K562 (cell line): ENCODE data around the gene CCDC77. TPM values are rescaled to one million over a fixed set of nuclear protein-coding genes. Genes with fewer than 3 reads are reported as not detected.
A peak's percentile ranks its signal among the peaks of the same experiment; 100 is the strongest.

Experiments
- ARNT ChIP-seq, 2 experiments: fragments of 450-650 bp; IDR thresholded peaks; 2 replicates each; pipeline ENCODE4 v1.6.1; 2016; ENCODE audit warnings: mild to moderate bottlenecking in 1 of 2
- ELF4 ChIP-seq: fragments of 450-650 bp; formaldehyde crosslinking; IDR thresholded peaks from 2 replicates; pipeline ENCODE4 v1.4.0; 2022; ENCODE audit warnings: missing genetic modification characterization
- FOXP1 ChIP-seq: sonication (generic); formaldehyde crosslinking; IDR thresholded peaks from 2 replicates; pipeline ENCODE4 v1.8.0; 2022; ENCODE audit warnings: mild to moderate bottlenecking, missing genetic modification reagents
- KAT8 ChIP-seq: fragments of 450-650 bp; IDR thresholded peaks from 2 replicates; pipeline ENCODE4 v1.6.1; 2016; ENCODE audit warnings: low read depth, mild to moderate bottlenecking
- MBD2 ChIP-seq: sonication (generic); IDR thresholded peaks from 2 replicates; pipeline ENCODE4 v1.6.1; 2016; ENCODE audit warnings: low read depth, borderline replicate concordance
- MXI1 ChIP-seq: IDR thresholded peaks from 2 replicates; pipeline ENCODE4 v1.6.1; 2011; ENCODE audit warnings: low read depth, mild to moderate bottlenecking, improper control_type of control experiment, low read length
- MYNN ChIP-seq, 2 experiments: sonication (generic); formaldehyde crosslinking in 1 of 2; IDR thresholded peaks; 2 replicates each; pipeline versions ENCODE4 v1.5.0 to v1.6.1; 2016 to 2020; ENCODE audit warnings: antibody characterized with exemption in 1 of 2, missing genetic modification reagents in 1 of 2
- PHTF2 ChIP-seq: fragments of 250-450 bp; sonication (Bioruptor Pico); IDR thresholded peaks from 2 replicates; pipeline ENCODE4 v1.5.0; 2021; ENCODE audit warnings: mild to moderate bottlenecking
- POLR2G ChIP-seq: fragments of 200-400 bp; formaldehyde crosslinking; IDR thresholded peaks from 2 replicates; pipeline ENCODE4 v1.6.1; 2017; ENCODE audit warnings: low read depth, mild to moderate bottlenecking, antibody characterized with exemption, low read length, moderate library complexity
- ZNF224 ChIP-seq: sonication (generic); formaldehyde crosslinking; IDR thresholded peaks from 2 replicates; pipeline ENCODE4 v1.8.0; 2022; ENCODE audit warnings: mild to moderate bottlenecking, missing genetic modification reagents
- ZNF431 ChIP-seq: sonication (generic); formaldehyde crosslinking; IDR thresholded peaks from 2 replicates; pipeline ENCODE4 v1.8.0; 2022; ENCODE audit warnings: mild to moderate bottlenecking, missing genetic modification reagents
- ZNF778 ChIP-seq: fragments of 450-650 bp; formaldehyde crosslinking; IDR thresholded peaks from 2 replicates; pipeline ENCODE4 v1.4.0; 2020; ENCODE audit warnings: mild to moderate bottlenecking, moderate library complexity
- polyA plus RNA-seq, 8 experiments: library from polyadenylated mRNA; depleted of rRNA in 4 of 8; stranded (reverse) in 5 of 8; unstranded in 3 of 8; fragments of >200 nt; fragmentation: Nextera tagmentation in 2 of 8; fragmentation: Illumina TruSeq in 1 of 8; extraction: Ambion mirVana in 2 of 8; extraction: Trizol in 1 of 8; gene quantifications; 2 replicates each; pipeline versions ENCODE4 v1.2.1 to v1.2.3, GENCODE V29; 2011 to 2014; ENCODE audit warnings: inconsistent platforms in 1 of 8, missing spikeins in 1 of 8
- total RNA-seq, 7 experiments: library from RNA; depleted of rRNA in 6 of 7; stranded (reverse); fragments of >200 nt in 6 of 7; fragmentation: Illumina TruSeq in 2 of 7; extraction: Trizol in 2 of 7; gene quantifications; 2 replicates each; pipeline versions ENCODE4 v1.2.1 to v1.2.3, GENCODE V29; 2011 to 2021; ENCODE audit warnings: low replicate concordance in 1 of 7
- TF ChIP-seq, protein P1 (sequence below): fragments of 450-650 bp; formaldehyde crosslinking; IDR thresholded peaks from 2 replicates; pipeline ENCODE4 v1.4.0; 2022; ENCODE audit warnings: missing genetic modification characterization
- TF ChIP-seq, protein P2 (sequence below): sonication (generic); IDR thresholded peaks from 2 replicates; pipeline ENCODE4 v1.6.1; 2016
- TF ChIP-seq, protein P3 (sequence below): fragments of 450-650 bp; IDR thresholded peaks from 2 replicates; pipeline ENCODE4 v1.6.1; 2016; ENCODE audit warnings: mild to moderate bottlenecking, moderate library complexity

CCDC77 gene
- total and polyA plus RNA-seq, 9 of the 15 experiments (the other 6 are each of a cell fraction or from before 2014, with no cell fraction given): 10.5 to 26.5 (median 17.8) TPM

DNA sequence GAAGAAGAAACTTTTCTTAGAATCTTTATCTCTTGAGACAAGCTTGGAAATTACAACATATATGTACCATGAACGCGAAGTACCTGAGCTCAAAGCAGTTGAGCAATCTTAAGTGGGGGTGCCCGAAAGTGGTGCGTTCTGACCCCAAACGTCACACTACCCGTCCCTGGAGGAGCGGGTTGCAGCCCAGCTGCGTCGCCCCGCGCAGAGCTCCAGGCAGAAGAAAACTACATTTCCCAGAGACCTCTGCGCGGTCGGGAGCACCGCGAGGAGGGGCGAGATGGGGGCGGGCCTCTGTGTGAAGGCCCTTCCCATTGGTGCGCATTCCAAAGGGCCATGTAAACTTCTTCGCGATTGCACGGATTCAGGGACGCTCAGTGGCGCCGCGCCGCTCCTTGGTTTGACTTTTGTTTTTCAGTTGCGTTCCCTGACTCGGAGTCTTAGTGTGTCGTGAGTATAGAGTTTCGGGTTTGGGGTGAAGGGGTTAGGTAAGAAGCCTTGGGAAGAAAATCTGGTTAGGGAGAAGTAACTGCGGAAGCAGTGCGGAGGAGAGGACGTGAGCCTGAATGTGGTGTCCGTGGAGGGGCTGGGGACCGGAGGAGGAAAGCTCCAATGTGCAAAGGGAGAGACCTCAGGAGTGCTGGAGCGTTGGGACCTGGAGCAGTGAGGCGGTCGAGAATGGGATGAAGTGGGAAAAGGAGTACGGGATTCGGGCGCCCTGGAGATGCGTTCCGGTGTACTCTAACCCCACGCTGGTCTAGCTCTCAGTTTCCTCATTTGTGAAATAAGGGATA is at the start of gene CCDC77 (continued):
- TF ChIP-seq, protein P1, sequence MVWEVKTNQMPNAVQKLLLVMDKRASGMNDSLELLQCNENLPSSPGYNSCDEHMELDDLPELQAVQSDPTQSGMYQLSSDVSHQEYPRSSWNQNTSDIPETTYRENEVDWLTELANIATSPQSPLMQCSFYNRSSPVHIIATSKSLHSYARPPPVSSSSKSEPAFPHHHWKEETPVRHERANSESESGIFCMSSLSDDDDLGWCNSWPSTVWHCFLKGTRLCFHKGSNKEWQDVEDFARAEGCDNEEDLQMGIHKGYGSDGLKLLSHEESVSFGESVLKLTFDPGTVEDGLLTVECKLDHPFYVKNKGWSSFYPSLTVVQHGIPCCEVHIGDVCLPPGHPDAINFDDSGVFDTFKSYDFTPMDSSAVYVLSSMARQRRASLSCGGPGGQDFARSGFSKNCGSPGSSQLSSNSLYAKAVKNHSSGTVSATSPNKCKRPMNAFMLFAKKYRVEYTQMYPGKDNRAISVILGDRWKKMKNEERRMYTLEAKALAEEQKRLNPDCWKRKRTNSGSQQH (CRISPR knock-in tag): no peak
- TF ChIP-seq FOXP1 (CRISPR knock-in tag) (no peak), MBD2 (peak; percentile 97), ZNF778 (no peak), MXI1 (no peak), ELF4 (peak; percentile 30; the same call in 1 of the 2 replicates), ZNF431 (CRISPR knock-in tag) (no peak), POLR2G (peak; percentile 79), MYNN (IDR thresholded peaks at IDR 0.05) (no peak), MYNN (CRISPR knock-in tag; IDR thresholded peaks at IDR 0.05) (no peak), KAT8 (no peak), PHTF2 (CRISPR knock-in tag) (no peak), ARNT (IDR thresholded peaks at IDR 0.05) (no peak), ZNF224 (no peak)
- TF ChIP-seq, protein P2, sequence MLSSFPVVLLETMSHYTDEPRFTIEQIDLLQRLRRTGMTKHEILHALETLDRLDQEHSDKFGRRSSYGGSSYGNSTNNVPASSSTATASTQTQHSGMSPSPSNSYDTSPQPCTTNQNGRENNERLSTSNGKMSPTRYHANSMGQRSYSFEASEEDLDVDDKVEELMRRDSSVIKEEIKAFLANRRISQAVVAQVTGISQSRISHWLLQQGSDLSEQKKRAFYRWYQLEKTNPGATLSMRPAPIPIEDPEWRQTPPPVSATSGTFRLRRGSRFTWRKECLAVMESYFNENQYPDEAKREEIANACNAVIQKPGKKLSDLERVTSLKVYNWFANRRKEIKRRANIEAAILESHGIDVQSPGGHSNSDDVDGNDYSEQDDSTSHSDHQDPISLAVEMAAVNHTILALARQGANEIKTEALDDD: 0 out of 2 replicates have a peak, but pooled peaks have one; percentile 18
- TF ChIP-seq, protein P3, sequence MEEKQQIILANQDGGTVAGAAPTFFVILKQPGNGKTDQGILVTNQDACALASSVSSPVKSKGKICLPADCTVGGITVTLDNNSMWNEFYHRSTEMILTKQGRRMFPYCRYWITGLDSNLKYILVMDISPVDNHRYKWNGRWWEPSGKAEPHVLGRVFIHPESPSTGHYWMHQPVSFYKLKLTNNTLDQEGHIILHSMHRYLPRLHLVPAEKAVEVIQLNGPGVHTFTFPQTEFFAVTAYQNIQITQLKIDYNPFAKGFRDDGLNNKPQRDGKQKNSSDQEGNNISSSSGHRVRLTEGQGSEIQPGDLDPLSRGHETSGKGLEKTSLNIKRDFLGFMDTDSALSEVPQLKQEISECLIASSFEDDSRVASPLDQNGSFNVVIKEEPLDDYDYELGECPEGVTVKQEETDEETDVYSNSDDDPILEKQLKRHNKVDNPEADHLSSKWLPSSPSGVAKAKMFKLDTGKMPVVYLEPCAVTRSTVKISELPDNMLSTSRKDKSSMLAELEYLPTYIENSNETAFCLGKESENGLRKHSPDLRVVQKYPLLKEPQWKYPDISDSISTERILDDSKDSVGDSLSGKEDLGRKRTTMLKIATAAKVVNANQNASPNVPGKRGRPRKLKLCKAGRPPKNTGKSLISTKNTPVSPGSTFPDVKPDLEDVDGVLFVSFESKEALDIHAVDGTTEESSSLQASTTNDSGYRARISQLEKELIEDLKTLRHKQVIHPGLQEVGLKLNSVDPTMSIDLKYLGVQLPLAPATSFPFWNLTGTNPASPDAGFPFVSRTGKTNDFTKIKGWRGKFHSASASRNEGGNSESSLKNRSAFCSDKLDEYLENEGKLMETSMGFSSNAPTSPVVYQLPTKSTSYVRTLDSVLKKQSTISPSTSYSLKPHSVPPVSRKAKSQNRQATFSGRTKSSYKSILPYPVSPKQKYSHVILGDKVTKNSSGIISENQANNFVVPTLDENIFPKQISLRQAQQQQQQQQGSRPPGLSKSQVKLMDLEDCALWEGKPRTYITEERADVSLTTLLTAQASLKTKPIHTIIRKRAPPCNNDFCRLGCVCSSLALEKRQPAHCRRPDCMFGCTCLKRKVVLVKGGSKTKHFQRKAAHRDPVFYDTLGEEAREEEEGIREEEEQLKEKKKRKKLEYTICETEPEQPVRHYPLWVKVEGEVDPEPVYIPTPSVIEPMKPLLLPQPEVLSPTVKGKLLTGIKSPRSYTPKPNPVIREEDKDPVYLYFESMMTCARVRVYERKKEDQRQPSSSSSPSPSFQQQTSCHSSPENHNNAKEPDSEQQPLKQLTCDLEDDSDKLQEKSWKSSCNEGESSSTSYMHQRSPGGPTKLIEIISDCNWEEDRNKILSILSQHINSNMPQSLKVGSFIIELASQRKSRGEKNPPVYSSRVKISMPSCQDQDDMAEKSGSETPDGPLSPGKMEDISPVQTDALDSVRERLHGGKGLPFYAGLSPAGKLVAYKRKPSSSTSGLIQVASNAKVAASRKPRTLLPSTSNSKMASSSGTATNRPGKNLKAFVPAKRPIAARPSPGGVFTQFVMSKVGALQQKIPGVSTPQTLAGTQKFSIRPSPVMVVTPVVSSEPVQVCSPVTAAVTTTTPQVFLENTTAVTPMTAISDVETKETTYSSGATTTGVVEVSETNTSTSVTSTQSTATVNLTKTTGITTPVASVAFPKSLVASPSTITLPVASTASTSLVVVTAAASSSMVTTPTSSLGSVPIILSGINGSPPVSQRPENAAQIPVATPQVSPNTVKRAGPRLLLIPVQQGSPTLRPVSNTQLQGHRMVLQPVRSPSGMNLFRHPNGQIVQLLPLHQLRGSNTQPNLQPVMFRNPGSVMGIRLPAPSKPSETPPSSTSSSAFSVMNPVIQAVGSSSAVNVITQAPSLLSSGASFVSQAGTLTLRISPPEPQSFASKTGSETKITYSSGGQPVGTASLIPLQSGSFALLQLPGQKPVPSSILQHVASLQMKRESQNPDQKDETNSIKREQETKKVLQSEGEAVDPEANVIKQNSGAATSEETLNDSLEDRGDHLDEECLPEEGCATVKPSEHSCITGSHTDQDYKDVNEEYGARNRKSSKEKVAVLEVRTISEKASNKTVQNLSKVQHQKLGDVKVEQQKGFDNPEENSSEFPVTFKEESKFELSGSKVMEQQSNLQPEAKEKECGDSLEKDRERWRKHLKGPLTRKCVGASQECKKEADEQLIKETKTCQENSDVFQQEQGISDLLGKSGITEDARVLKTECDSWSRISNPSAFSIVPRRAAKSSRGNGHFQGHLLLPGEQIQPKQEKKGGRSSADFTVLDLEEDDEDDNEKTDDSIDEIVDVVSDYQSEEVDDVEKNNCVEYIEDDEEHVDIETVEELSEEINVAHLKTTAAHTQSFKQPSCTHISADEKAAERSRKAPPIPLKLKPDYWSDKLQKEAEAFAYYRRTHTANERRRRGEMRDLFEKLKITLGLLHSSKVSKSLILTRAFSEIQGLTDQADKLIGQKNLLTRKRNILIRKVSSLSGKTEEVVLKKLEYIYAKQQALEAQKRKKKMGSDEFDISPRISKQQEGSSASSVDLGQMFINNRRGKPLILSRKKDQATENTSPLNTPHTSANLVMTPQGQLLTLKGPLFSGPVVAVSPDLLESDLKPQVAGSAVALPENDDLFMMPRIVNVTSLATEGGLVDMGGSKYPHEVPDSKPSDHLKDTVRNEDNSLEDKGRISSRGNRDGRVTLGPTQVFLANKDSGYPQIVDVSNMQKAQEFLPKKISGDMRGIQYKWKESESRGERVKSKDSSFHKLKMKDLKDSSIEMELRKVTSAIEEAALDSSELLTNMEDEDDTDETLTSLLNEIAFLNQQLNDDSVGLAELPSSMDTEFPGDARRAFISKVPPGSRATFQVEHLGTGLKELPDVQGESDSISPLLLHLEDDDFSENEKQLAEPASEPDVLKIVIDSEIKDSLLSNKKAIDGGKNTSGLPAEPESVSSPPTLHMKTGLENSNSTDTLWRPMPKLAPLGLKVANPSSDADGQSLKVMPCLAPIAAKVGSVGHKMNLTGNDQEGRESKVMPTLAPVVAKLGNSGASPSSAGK: no peak
